GM18517 (cell line): ENCODE measurements around the gene WDFY4.

Source experiments
- ATAC-seq: cut with Tn5 transposase; IDR thresholded peaks from one replicate; pipeline ENCODE4 v1.9.1; 2021; ENCODE audit warnings: mild to moderate bottlenecking, moderate library complexity; ENCODE audit not compliant: unreplicated experiment

Gene WDFY4

GRCh38 chr10:48895803-48896195, 211.1 kb downstream of the WDFY4 start:
- ATAC-seq, result no peak

- no peak for ATAC-seq
These were observed 212.2 kb downstream of the WDFY4 start for GRCh38 chr10:48896756-48897440.

- ATAC-seq, result no peak
These were observed 212.7 kb downstream of the WDFY4 start for GRCh38 chr10:48897441-48897790.

- ATAC-seq, result no peak
These were observed 213.8 kb downstream of the WDFY4 start for GRCh38 chr10:48898426-48898825.

- ATAC-seq, result no peak
These were observed 215.1 kb downstream of the WDFY4 start for GRCh38 chr10:48899781-48900180.

GRCh38 chr10:48900371-48900801, 215.7 kb downstream of the WDFY4 start:
- ATAC-seq, result no peak

GRCh38 chr10:48901319-48901718, 216.6 kb downstream of the WDFY4 start:
- no peak for ATAC-seq

- no peak for ATAC-seq
These were observed 217.4 kb downstream of the WDFY4 start for GRCh38 chr10:48902096-48902495.

- ATAC-seq, result no peak
These were observed 218.5 kb downstream of the WDFY4 start for GRCh38 chr10:48903151-48903550.

- ATAC-seq, result no peak
These were observed 220.2 kb downstream of the WDFY4 start for GRCh38 chr10:48904861-48905260.

- no peak for ATAC-seq
These were observed 220.6 kb downstream of the WDFY4 start for GRCh38 chr10:48905311-48905710.

GRCh38 chr10:48906841-48907240, 222.2 kb downstream of the WDFY4 start:
- no peak for ATAC-seq

- no peak for ATAC-seq
These were observed 223.1 kb downstream of the WDFY4 start for GRCh38 chr10:48907730-48908129.

GRCh38 chr10:48910548-48910947, 225.9 kb downstream of the WDFY4 start:
- no peak for ATAC-seq

GRCh38 chr10:48913674-48914073, 229.0 kb downstream of the WDFY4 start:
- no peak for ATAC-seq

- ATAC-seq, result no peak
These were observed 239.1 kb downstream of the WDFY4 start for GRCh38 chr10:48923748-48924147.

GRCh38 chr10:48924988-48925387, 240.3 kb downstream of the WDFY4 start:
- ATAC-seq, result no peak

GRCh38 chr10:48926255-48926654, 241.6 kb downstream of the WDFY4 start:
- no peak for ATAC-seq

GRCh38 chr10:48926764-48927540, 242.3 kb downstream of the WDFY4 start:
- ATAC-seq, result no peak

GRCh38 chr10:48929413-48929990, 244.8 kb downstream of the WDFY4 start:
- ATAC-seq, result no peak

- no peak for ATAC-seq
These were observed 246.5 kb downstream of the WDFY4 start for GRCh38 chr10:48931188-48931587.
